GM10248 (cell line): ENCODE measurements around the gene IRF1.

Experiments
- CTCF ChIA-PET: fragments of 300-600 bp; sonication (Branson Sonifier 250); formaldehyde crosslinking; extraction: SDS; loops from one replicate; lab custom pipeline; 2021; ENCODE audit warnings: antibody characterized with exemption; lab: Yijun Ruan, JAX
- POLR2A ChIA-PET: fragments of 350-650 bp; sonication (Branson Sonifier 250); formaldehyde crosslinking; extraction: SDS; loops from one replicate; lab custom pipeline; 2020; ENCODE audit warnings: antibody characterized with exemption; lab: Yijun Ruan, JAX
- DNase-seq: peaks from one replicate; pipeline ENCODE4 v3.0.0; 2012; ENCODE audit errors: extremely low spot score
- CTCF ChIP-seq: IDR thresholded peaks from 2 replicates; pipeline ENCODE4 v1.5.1; 2012; ENCODE audit warnings: mild to moderate bottlenecking, low read depth; ENCODE audit errors: extremely low read depth, missing control alignments, control extremely low read depth

Gene IRF1

GRCh38 chr5:132451387-132451786 is 39.2 kb downstream of the IRF1 start:
- CTCF ChIA-PET, result interaction anchor here (1.6 to 2.0 kb wide), 2 partner anchors 18 to 39 kb away, joined by 4 read pairs; partner anchors contain the start of gene IRF1
- no peak for TF ChIP-seq CTCF
- POLR2A ChIA-PET, result interaction anchor here (1.0 kb wide), 1 partner anchor 31 kb away, joined by 16 read pairs; no protein-coding TSS in a partner anchor
- no peak for DNase-seq

GRCh38 chr5:132449060-132449459 is 41.5 kb downstream of the IRF1 start:
- POLR2A ChIA-PET, result no interaction called here
- DNase-seq, result no peak
- CTCF ChIA-PET, result interaction anchor here (0.9 to 5.5 kb wide), 5 partner anchors 9 to 62 kb away, joined by 3 to 40 read pairs (median 3); no protein-coding TSS in a partner anchor
- TF ChIP-seq CTCF, result no peak

GRCh38 chr5:132447196-132447595 is 43.4 kb downstream of the IRF1 start:
- ChIA-PET CTCF (interaction anchor here (1.0 to 5.5 kb wide), 9 partner anchors 9 to 60 kb away, joined by 3 to 40 read pairs (median 4); no protein-coding TSS in a partner anchor), POLR2A (interaction anchor here (0.5 to 1.0 kb wide), 2 partner anchors 36 to 42 kb away, joined by 3 to 6 read pairs; no protein-coding TSS in a partner anchor)
- no peak for DNase-seq
- no peak for TF ChIP-seq CTCF

- TF ChIP-seq CTCF, result no peak
- DNase-seq, result no peak
- CTCF ChIA-PET, result interaction anchor here (1.1 to 5.5 kb wide), 8 partner anchors 10 to 60 kb away, joined by 3 to 40 read pairs (median 4); no protein-coding TSS in a partner anchor
- POLR2A ChIA-PET, result interaction anchor here (0.5 kb wide), 1 partner anchor 36 kb away, joined by 6 read pairs; no protein-coding TSS in a partner anchor
Measured at GRCh38 chr5:132446621-132447020, 44.0 kb downstream of the IRF1 start.

- TF ChIP-seq CTCF, result no peak
- CTCF ChIA-PET, result interaction anchor here (0.9 to 5.5 kb wide), 3 partner anchors 12 to 81 kb away, joined by 3 to 40 read pairs (median 9); no protein-coding TSS in a partner anchor
- POLR2A ChIA-PET, result interaction anchor here (0.6 kb wide), 1 partner anchor 43 kb away, joined by 3 read pairs; no protein-coding TSS in a partner anchor
- DNase-seq, result no peak
Measured at GRCh38 chr5:132445930-132446329, 44.6 kb downstream of the IRF1 start.

- DNase-seq, result no peak
- ChIA-PET CTCF (interaction anchor here (0.9 to 5.5 kb wide), 3 partner anchors 12 to 81 kb away, joined by 3 to 40 read pairs (median 9); no protein-coding TSS in a partner anchor), POLR2A (interaction anchor here (0.6 kb wide), 1 partner anchor 43 kb away, joined by 3 read pairs; no protein-coding TSS in a partner anchor)
- no peak for TF ChIP-seq CTCF
Measured at GRCh38 chr5:132445640-132445923, 45.0 kb downstream of the IRF1 start.
